Hypothalamus (tissue), 51 donors: Measurements from ENCODE around the gene SCN2B.
"Not testable (repeated sequence)": the region's sequence is repeated elsewhere in the genome, so short reads cannot be mapped to it uniquely, and the experiment has no call there.

ENCODE experiments used
- DNase-seq, 51 donors: peaks; one replicate each; lab custom pipeline; 2025; lab: John Stamatoyannopoulos, UW

Gene SCN2B

DNA sequence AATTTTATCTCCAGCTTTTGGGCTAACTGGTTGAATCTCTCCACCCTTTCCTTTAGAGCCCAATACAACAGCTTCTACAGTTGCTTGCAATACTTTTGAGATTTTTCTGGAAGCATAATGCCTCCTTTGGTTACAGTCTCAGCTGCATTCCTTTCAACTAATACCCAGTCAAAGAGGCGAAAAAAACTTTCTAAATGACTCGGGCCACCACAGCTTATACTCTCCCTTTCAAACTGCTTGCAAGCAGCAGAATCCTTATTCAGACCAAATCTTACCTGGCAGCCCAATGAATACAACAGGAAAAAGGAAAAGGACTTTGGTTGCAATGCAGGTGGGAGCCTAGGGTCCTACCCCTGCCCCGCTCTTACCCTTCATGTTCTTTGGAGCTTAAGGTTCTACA is 32.6 kb upstream of the SCN2B start:
- no peak for DNase-seq

DNA sequence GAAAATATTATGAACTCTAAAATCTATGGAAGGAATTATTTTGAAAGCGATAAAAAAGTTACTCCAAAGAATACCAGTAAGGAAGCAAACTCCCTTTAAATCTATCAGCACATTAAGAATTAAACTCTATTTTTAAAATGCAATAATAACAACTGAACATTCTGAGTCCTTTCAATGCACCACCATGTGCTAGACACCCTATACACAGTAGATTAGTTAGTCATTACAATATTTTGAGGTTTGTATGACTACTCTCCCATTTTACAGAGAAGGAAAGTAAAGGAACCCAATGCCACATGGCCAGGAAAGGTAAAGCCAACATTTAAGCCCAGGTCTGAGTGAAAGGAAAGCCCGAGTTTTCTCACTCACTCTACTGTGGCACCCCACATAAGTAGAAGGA is 30.6 kb upstream of the SCN2B start:
- DNase-seq, result no peak

DNA sequence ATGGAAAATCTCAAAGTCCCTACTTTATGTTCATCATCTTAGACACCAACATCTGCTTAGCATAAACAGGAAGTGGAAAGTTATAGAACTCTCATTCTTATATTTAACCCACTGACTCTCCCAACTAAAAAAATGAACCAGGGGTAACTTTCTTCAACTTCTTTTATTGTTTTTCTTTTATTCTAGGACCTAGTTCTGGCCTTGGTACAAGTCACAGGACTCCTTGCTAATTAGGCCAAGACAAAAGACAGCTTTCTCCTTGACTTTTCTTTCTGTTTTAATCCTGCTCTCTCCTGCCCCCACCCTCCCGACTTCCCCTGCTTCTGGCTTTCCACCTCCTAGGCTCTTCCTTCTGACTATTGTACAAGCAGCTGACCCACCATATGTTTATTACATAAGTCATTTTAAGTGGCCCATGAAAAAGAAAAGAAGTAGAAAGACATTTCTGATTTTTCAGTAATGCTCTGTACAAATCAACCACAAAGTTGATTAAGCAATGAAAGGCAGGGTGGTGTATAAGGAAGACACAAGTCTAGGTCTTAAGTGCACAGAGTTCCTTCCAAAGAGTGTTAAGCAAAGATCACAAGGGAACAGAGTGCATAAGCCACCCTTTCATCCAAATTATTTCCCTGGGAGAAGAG is 30.1 kb upstream of the SCN2B start:
- DNase-seq, result no peak

DNA sequence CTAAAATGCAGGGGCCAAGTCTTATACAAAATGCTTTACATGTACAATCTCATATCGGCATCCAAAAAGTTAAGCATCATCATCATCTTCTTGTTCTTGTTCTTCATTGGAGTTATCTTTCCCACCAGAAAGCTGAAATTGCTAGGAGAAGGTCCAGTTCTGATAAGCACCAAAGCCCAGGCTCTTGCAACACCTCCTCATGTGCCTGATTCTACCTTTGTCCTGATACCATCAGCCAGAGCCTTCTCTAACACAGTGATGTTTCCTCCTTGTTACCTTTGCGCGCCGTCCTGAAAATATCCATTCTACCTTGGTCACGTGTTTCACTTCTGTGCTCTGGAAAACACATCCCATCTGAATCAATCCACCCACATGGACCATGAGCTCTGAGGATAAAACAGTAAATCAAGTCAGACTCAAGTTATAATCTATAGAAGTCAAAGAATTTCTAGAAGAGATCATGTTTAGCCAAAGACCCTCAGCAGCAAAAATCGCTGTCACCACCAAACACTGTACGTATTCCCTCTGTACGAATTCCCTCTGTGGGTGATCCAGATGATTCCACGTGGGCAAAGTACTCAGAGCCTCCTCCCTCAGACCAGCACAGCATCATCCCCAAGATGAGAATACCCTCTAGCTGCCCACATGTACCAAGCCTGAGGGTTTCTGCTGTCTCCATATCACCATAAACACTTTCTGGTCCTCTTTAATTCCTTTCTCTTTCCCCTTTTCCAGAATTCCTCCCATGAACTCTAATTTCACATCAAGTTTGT is 29.4 kb upstream of the SCN2B start:
- no peak for DNase-seq

DNA sequence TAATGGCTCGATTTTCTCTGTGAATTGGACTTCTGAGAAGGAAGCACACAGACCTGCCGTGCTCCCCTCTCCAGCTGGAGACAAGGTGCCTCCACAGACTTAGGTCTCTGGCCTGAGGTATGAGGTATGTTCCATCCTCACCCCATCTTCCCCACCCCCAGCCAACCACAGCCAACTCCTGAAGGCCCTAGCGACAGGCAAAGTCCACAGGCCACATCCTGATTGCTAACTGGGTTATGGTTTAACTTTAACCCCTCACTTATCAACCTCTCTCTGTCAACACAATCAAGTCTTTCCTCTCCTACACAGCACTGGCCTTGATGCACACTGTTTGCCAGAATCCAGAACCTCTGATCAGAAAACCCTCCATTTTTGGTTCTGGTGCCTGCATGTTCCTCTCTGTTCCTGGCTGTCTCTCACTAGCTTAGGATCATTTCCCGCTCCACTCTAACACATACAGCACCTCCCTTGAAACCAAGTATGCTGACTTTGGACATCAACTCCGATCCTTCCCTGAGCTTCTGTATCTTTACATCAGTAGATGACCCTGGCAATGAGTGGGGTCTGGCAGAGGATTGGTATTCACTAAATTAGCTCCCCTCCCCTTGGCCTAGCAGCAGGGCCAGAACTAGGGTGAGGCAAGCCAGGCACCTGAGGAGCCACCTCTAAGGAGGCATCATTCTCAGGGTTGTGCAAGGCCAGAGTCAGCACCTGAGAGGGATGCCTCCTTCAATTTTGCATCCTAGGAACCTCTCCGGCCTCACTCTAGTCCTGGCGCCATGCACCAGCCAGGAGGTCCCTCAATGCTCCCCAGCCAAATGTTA is 26.4 kb upstream of the SCN2B start:
- DNase-seq, result no peak

DNA sequence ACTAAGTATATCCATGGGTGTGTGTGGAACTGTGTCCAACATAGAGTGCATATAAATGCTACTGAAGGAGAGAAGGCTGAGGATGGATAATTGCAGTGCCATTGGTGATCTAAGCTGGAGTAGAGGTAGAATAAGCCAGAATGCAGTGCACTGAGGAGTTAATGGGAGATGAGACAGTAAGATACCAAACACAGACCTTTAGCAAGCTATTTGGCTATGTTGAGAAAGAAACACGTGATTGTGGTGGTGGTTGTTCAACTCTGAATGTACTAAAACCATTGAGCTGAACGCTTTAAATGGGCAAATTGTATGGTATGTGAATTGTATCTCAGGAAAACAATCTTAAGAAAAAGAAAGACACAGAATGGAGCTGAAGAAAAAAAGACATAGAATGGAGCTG is 25.5 kb upstream of the SCN2B start:
- DNase-seq, result no peak

DNA sequence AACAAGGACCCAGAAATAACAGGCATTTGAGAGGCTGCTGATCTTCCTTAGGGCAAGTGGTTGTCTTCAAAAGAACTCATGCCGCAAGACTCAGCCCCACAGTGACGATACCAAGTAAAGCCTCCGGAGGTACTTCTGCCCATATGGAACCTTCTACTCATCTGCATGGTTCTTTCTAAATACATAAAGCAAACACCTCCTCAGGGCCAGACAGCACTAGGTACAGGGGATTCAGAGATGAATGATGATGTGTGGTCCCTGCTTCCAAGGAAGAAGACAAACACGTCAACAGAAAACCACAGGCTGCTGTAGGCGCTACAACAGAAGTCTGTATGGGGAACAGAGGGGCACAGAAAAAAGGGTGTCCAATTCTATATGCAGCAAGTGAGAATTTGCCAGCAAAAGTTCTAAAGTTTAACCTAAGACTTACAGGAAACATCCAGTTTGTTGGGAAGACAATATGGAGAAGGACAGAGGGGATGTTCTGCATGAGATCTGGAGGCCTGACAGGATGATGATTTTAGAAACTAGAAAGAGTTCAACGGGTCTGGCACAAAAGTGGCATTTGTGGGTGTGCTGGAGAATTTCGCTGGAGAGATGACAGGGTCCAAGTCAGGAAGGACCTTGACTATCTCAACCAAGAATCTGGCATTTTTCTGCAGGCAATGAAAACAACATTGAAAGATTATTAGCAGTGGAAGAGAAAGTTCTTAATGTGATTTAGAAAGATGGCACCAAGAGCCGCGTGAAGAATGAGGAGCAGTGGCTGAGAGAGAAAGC is 24.7 kb upstream of the SCN2B start:
- no peak for DNase-seq

DNA sequence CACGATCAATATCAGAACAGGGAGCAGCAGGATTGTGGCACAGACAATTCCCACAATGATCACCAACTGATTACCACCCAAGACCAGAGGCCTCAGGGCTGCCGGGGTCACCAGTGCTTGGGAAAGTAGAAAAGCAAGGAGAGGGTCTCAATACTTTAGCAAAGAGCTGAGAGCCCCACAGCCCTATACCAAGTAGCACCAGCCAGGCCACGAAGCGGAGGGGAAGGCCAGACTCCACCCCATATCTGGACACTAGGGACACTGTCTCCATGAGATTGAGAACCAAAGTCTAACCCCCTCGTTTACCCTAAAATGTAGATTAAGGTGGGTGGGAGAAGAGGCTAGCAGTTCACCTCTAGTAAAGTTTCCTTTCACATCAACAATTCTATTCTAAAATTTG is 24.1 kb upstream of the SCN2B start:
- DNase-seq, result no peak

DNA sequence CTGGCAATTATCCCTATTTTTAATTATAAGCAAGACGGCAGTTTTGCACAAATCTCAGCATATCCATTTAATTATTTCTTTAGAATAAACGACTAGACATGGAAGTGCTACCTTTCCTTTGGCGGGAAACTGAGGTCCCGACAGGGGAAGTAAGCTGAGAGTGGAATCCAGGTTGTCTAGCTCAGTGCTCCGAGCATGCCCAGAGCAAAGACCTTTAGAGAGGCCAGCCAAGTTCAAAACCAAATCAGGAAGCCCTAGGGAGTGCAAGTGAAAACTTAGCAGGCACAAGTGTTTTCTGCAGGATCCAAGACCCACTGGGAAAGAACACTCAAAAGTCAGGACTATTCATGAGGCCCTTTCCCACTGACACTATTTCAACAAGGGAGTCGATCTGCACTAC is 22.7 kb upstream of the SCN2B start:
- no peak for DNase-seq

DNA sequence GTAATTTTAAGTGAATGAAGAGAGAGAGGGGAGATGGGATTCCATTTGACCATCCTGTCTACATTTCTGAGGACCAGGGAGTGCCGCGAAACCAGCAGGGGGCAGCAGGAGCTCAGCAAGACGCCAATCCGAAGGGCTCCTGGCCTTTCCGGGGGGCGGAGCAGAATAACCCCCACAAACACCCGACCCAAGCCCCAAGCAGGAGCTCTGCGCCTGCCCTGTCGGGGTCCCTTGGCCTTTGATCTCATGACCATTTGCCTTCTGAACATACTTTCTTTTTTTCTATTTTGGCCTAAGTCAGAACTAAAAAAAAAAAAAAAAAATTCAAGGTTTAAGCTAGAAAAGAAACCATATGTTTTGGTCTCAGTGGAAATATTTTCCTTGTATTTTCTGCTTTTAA is 21.9 kb upstream of the SCN2B start:
- DNase-seq, result peak in 43 of 51 donors; percentile 6 to 77 (median 49)

DNA sequence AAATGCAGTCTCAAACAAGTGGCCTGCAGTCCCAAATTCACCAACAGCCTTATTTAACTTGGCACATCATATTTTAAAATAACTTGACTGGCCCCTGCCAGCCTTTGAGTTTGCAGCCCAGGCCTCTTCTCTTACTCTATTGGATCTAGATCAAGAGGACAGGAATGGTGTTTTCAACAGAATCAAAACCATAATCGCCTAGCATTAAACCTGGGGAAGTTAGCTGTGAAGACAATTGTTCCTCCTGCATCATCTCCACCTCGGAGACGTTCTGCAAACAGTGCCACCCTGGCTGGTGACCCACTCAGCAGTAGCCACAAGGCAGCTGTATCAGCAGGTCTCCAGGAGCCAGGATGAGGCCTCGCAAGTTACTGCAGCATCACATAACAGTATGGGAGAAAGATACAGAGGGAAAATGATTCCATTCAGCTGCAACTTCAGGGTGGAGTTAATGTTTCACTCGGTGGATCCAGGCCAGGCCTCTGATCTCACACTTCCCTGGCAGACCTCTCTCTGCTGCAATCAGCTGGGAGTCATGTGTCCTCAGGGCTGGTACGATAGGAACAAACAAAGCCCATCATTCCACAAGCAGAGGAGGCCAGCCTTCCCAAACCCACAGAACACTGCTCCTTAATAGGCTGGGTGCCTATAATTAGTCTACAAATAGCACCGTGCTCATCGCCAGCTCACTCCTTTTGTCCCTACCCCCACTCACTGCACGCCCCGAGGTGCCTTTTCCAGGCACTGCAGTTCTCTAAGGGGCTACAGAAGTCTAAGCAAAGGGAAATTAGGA is 18.6 kb upstream of the SCN2B start:
- DNase-seq, result peak in 34 of 51 donors; percentile 13 to 81 (median 56)

DNA sequence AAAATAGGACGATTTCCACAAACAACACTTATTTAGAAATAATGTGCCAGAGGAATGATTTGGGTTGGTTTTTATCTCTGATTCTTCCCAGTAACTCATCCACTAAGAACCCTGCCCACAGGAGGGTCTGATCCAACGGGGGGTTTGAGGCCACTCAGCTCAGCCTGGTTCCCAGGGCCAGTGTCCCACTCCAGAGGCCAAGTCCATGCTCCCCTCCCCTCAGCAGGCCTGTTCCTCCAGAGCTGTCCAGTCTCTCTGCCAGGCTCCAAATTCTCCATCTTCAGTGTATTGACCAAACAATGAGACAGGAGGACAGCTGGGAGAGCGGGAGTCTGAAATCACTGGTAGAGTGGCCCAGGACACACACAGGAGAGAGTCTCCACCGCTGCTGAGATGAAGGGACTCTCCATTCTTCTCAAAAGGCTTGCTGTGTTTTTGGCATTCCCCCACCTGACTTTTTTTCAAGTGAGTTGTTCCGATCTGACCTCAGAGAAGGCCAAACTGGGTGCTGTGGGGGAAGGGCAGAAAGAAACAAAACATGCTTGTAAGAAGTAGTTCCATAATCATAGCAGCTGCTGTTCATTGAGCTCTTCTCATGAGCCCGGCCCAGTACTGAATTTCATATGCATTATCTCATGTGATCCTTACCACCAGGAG is 17.6 kb upstream of the SCN2B start:
- DNase-seq, result peak in 1 of 51 donors; percentile 10

DNA sequence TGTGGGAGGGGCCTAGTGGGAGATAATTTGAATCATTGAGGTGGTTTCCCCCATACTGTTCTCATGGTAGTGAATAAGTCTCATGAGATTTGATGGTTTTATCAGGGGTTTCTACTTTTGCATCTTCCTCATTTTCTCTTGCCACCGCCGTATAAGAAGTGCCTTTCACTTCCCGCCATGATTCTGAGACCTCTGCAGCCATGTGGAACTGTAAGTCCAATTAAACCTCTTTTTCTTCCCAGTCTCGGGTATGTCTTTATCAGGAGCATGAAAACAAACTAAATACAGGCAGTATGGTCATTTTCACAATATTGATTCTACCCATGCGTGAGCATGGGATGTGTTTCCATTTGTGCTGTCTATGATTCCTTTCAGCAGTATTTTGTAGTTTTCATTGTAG is 16.4 kb upstream of the SCN2B start:
- DNase-seq, result not testable (repeated sequence)

DNA sequence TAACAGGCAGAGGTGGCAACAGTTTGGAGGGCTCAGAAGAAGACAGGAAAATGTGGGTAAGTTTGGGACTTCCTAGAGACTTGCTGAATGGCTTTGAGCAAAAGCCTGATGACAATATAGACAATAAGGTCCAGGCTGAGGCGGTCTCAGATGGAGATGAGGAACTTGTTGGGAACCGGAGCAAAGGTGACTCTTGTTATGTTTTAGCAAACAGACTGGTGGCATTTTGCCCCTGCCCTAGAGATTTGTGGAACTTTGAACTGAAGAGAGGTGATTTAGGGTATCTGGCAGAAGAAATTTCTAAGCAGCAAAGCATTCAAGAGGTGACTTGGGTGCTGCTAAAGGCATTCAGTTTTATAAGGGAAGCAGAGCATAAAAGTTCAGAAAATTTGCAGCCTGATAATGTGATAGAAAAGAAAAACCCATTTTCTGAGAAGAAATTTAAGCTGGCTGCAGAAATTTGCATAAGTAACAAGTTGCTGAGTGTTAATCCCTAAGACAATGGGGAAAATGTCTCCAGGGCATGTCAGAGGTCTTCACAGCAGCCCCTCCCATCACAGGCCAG is 14.6 kb upstream of the SCN2B start:
- DNase-seq, result not testable (repeated sequence)

DNA sequence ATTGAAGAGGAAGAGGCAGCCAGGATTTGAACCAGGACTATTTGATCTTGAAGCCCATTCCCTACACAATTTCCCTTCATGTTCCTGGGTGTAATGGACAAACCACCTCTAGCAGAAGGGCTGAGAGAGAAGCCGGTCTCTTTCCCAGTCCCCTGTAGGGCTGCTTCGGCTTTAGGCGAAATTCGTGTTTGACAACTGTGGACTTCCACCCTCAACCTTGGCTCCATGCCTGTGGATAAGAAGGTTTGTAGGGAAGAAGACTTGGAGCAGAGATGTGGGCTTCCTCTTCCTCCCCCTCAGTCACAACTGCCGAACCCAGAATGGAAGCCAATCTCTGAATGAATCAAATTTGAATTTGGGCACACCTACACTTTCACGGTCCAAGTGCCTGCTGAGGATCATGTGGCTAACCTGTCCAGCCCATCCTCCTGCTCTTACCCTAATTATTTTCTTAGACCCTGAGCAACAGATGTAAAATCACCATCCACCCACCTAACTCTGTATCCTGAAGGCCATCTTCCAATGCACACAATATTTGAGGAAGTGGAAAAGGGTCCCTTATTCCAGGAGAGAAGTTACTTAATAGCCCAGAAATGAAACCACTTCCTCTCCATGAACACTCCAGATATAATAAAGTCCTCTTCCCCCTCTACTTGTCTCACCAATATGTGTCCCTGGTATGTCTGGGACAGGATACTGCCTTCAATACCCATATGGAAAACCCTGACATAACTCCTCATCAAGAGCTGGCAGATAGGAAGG is 10.1 kb upstream of the SCN2B start:
- no peak for DNase-seq

DNA sequence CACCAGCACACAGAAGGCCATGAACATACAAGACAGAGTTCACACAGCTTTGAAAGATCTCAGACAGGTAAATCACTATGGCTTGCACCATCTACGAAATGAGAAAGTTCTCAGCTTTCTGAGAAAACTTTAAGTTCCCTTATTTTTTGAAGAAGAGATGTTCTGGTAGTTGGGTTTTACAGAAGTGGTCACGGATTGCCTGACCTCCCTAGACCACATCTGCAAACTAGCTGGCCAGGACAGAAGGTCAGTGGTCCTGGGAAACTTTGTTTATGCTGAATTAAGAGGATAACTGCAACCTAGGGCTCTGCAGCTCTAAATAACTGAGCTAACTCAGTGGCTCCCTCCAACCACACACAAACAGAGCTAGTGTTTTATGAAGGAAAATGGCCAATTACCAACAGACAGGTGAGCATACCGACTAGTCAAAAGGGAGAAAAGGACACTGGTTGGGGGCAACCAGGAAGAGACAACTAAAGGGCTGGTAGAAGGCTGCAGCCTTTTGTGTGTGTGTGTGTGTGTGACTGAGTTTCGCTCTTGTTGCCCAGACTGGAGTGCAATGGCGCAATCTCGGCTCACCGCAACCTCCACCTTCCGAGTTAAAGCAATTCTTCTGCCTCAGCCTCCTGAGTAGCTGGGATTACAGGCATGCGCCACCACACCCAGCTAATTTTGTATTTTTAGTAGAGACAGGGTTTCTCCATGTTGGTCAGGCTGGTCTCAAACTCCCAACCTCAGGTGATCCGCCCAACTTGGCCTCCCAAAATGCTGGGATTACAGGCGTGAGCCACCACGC is 8.5 kb upstream of the SCN2B start:
- no peak for DNase-seq

DNA sequence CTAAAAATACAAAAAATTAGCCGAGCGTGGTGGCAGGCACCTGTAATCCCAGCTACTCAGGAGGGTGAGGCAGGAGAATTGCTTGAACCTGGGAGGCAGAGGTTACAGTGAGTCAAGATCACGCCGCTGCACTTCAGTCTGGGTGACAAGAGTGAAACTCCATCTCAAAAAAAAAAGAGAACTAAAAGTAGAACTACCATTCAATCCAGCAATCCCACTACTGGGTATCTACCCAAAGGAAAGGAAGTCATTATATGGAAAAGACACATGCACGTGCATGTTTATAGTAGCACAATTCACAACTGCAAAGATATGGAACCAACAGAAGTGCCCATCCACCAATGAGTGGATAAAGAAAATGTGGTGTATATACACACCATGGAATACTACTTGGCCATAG is 7.3 kb upstream of the SCN2B start:
- not testable (repeated sequence) for DNase-seq
